Mammary epithelial cell (primary cell): ENCODE data around the gene DMD.

Experiments
- EZH2 ChIP-seq: IDR thresholded peaks from 2 replicates; pipeline ENCODE4 v1.6.1; 2012; ENCODE audit warnings: low read length, inconsistent platforms, borderline replicate concordance
- TF ChIP-seq, protein P1 (sequence below), 2 donors: IDR thresholded peaks in 1 of 2; conservative IDR thresholded peaks in 1 of 2; 2 replicates each; pipeline ENCODE4 v1.5.1; 2011 to 2012; ENCODE audit warnings: inconsistent platforms in 2 of 2, low read length in 2 of 2, mild to moderate bottlenecking in 2 of 2, control low read depth in 1 of 2, low read depth in 1 of 2; ENCODE audit not compliant: insufficient read depth in 1 of 2; ENCODE audit errors: extremely low read depth in 1 of 2

DNA sequence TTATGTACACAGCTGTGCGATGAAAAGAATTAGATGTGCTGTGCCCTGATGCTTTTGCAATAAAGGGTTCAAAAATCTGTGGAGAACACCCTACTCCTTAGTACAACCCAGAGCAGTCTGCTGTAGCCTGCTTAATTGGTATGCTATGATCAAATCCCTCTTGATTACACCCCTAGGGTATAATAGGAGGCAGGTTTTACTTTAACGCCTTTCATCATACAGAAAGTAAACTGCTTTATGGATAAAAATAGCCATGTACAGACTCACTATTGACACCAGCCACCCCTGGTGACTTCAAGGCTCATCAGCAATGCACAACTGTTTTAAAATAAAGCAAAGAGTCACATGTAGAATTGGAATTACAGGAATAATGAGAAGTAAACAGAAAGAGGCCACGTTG lies 315.3 kb downstream of the DMD start:
- TF ChIP-seq, protein P1, sequence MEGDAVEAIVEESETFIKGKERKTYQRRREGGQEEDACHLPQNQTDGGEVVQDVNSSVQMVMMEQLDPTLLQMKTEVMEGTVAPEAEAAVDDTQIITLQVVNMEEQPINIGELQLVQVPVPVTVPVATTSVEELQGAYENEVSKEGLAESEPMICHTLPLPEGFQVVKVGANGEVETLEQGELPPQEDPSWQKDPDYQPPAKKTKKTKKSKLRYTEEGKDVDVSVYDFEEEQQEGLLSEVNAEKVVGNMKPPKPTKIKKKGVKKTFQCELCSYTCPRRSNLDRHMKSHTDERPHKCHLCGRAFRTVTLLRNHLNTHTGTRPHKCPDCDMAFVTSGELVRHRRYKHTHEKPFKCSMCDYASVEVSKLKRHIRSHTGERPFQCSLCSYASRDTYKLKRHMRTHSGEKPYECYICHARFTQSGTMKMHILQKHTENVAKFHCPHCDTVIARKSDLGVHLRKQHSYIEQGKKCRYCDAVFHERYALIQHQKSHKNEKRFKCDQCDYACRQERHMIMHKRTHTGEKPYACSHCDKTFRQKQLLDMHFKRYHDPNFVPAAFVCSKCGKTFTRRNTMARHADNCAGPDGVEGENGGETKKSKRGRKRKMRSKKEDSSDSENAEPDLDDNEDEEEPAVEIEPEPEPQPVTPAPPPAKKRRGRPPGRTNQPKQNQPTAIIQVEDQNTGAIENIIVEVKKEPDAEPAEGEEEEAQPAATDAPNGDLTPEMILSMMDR (conservative IDR thresholded peaks at IDR 0.05 in 1 of 2, IDR thresholded peaks at IDR 0.05 in 1 of 2; ENCODE audit: extremely low read depth in 1 of 2, insufficient read depth in 1 of 2, low read depth in 1 of 2, low read length in 2 of 2), result no peak
- no peak for TF ChIP-seq EZH2
